Measurements from ENCODE around the gene SLC35G3.
"Not testable (repeated sequence)": the region's sequence is repeated elsewhere in the genome, so short reads cannot be mapped to it uniquely, and the experiment has no call there.

The SLC35G3 gene

GRCh38 chr17:35202582-35202981 is 8.4 kb upstream of the SLC35G3 start:
- DNase-seq = not testable (repeated sequence)

- DNase-seq = not testable (repeated sequence)
These were observed 869 bp upstream of the SLC35G3 start for GRCh38 chr17:35195062-35195461.

GRCh38 chr17:35192708-35193107 is 1.5 kb downstream of the SLC35G3 start:
- DNase-seq = no peak

GRCh38 chr17:35191001-35191695 is 3.0 kb downstream of the SLC35G3 start:
- no peak for DNase-seq

- no peak for DNase-seq
These were observed 4.9 kb downstream of the SLC35G3 start for GRCh38 chr17:35189291-35189690.

GRCh38 chr17:35188111-35188510 is 6.1 kb downstream of the SLC35G3 start:
- no peak for DNase-seq

GRCh38 chr17:35187481-35187880 is 6.7 kb downstream of the SLC35G3 start:
- DNase-seq = no peak

- DNase-seq = no peak
These were observed 8.3 kb downstream of the SLC35G3 start for GRCh38 chr17:35185849-35186248.

GRCh38 chr17:35184274-35184673 is 9.9 kb downstream of the SLC35G3 start:
- no peak for DNase-seq

- DNase-seq = no peak
These were observed 10.9 kb downstream of the SLC35G3 start for GRCh38 chr17:35183332-35183731.

GRCh38 chr17:35179379-35179778 is 14.8 kb downstream of the SLC35G3 start:
- DNase-seq = not testable (repeated sequence)

GRCh38 chr17:35176897-35177296 is 17.3 kb downstream of the SLC35G3 start:
- no peak for DNase-seq

GRCh38 chr17:35175638-35176415 is 18.4 kb downstream of the SLC35G3 start:
- DNase-seq = no peak

GRCh38 chr17:35174835-35175334 is 19.3 kb downstream of the SLC35G3 start:
- DNase-seq = no peak

- DNase-seq = not testable (repeated sequence)
These were observed 21.9 kb downstream of the SLC35G3 start for GRCh38 chr17:35172321-35172720.

- no peak for DNase-seq
These were observed 22.4 kb downstream of the SLC35G3 start for GRCh38 chr17:35171834-35172233.

- no peak for DNase-seq
These were observed 23.0 kb downstream of the SLC35G3 start for GRCh38 chr17:35170968-35171771.

- DNase-seq = no peak
These were observed 24.3 kb downstream of the SLC35G3 start for GRCh38 chr17:35169835-35170363.

GRCh38 chr17:35167666-35168065 is 26.5 kb downstream of the SLC35G3 start:
- DNase-seq = no peak

- DNase-seq = no peak
These were observed 27.1 kb downstream of the SLC35G3 start for GRCh38 chr17:35167046-35167445.

GRCh38 chr17:35166526-35166925 is 27.7 kb downstream of the SLC35G3 start:
- no peak for DNase-seq

GRCh38 chr17:35164716-35165115 is 29.5 kb downstream of the SLC35G3 start:
- DNase-seq = no peak

GRCh38 chr17:35163886-35164285 is 30.3 kb downstream of the SLC35G3 start:
- no peak for DNase-seq
